Heart right ventricle (tissue), 16 donors: ENCODE results near the gene SLC17A9. TPM values are rescaled to one million over a fixed set of nuclear protein-coding genes. Genes with fewer than 3 reads are reported as not detected.

Experiments used
- ATAC-seq, 8 donors: fragments of 200-7000 bp; cut with Tn5 transposase; one replicate each; pipeline ENCODE4 v1.9.1; 2020; ENCODE audit warnings: mild to moderate bottlenecking in 8 of 8, moderate library complexity in 8 of 8, moderate number of reproducible peaks in 1 of 8
- DNase-seq, 2 donors: peaks; one replicate each; pipeline ENCODE4 v3.0.0-alpha.2; 2020
- H3K27ac ChIP-seq, 10 donors: fragments of 200-600 bp; sonication (generic) in 2 of 10; one replicate each; pipeline versions ENCODE4 v1.5.0 to v1.8.0; 2020 to 2022; ENCODE audit warnings: mild to moderate bottlenecking in 3 of 10
- H3K27me3 ChIP-seq, 7 donors: fragments of 200-600 bp; one replicate each; pipeline ENCODE4 v1.8.0; 2021 to 2022; ENCODE audit warnings: mild to moderate bottlenecking in 2 of 7
- H3K36me3 ChIP-seq, 9 donors: fragments of 200-600 bp; sonication (generic) in 1 of 9; one replicate each; pipeline versions ENCODE4 v1.5.0 to v1.8.0; 2020 to 2022; ENCODE audit warnings: mild to moderate bottlenecking in 2 of 9
- H3K4me1 ChIP-seq, 9 donors: fragments of 200-600 bp; sonication (generic) in 1 of 9; one replicate each; pipeline versions ENCODE4 v1.5.0 to v1.8.0; 2020 to 2022; ENCODE audit warnings: mild to moderate bottlenecking in 4 of 9
- H3K4me3 ChIP-seq, 10 donors: fragments of 200-600 bp; sonication (generic) in 2 of 10; one replicate each; pipeline versions ENCODE4 v1.5.0 to v1.8.0; 2020 to 2022; ENCODE audit warnings: mild to moderate bottlenecking in 7 of 10, moderate library complexity in 2 of 10
- H3K9me3 ChIP-seq, 11 donors: fragments of 200-600 bp in 10 of 11; sonication (generic) in 2 of 11; one replicate each; pipeline versions ENCODE4 v1.5.0 to v1.8.0; 2013 to 2022; ENCODE audit warnings: mild to moderate bottlenecking in 2 of 11, control low read depth in 1 of 11, moderate library complexity in 1 of 11
- WGBS, 2 donors: extraction: QIAGEN DNeasy Blood & Tissue Kit; methylation state at CpG; one replicate each; pipeline ENCODE4 v1.1.7; 2013; ENCODE audit warnings: inconsistent platforms in 1 of 2; 5-methylcytosine and 5-hydroxymethylcytosine counted together
- intact Hi-C, 10 donors: fragments of 100-400 bp; cut with DNase I; formaldehyde crosslinking; loops; one replicate each; pipeline versions ENCODE4 v1.11.1 to v1.14.2; 2022
- polyA plus RNA-seq, 2 donors: library from polyadenylated mRNA; stranded (reverse); fragments of 200-250 nt; gene quantifications; one replicate each; pipeline ENCODE4 v1.2.3, GENCODE V29; 2013
- total RNA-seq, 10 donors: library from RNA; stranded (reverse); fragmentation: NEBNext Ultra II Directional in 3 of 10; extraction: Animal tissue kit (Norgen Biotek cat#: 25700) in 3 of 10; gene quantifications; one replicate each; pipeline versions ENCODE4 v1.2.1 to v1.2.4, GENCODE V29; 2021 to 2023
- TF ChIP-seq, protein P1 (sequence below), 9 donors: fragments of 200-600 bp; sonication (generic) in 2 of 9; IDR thresholded peaks; one replicate each; pipeline versions ENCODE4 v1.5.0 to v1.8.0; 2021 to 2022; ENCODE audit warnings: antibody characterized with exemption in 9 of 9, mild to moderate bottlenecking in 5 of 9, moderate library complexity in 1 of 9
- donor health status: Arrhythmogenic right ventricular cardiomyopathy.
- donor health status: ischemic (EF 13 %, LVEDD 7.1; RV severe dilation, severe dysfunction).
- donor health status: healthy with polysubstance abuse.
- donor health status: DM: no; HTN: yes; CAD: no.
- donor health status: DM: no; HTN: no; CAD: no.
- donor health status: ischemic (EF 25% LVEDD 6.9; RV normal size, moderate dysfunction).
- donor health status: ischemic (EF 25% LVEDD 5.7; RV mildly dilated, moderate dysfunction).
- donor health status: healthy.
- donor health status: DM: yes; HTN: yes; CAD: no.
- donor health status: Ischemic cardiomyopathy.
- donor health status: ischemic (EF 35%, LVEDD 5.7; RV mildly dilated, moderate dysfunction).
- donor health status: nonischemic (EF 11% LVEDD 7.7; RV severe dilation, severe dysfunction).
- donor health status: DM: yes; HTN: yes; CAD: no.
- donor health status: PGD.
- donor health status: ischemic (EF 29% LVEDD 5.4; RV normal size, mild dysfunction).
- donor health status: nonischemic (EF 23%, LVEDD 6.1; RV moderate dilation, normal function).

Gene SLC17A9
- total and polyA plus RNA-seq, 12 donors: 0.19 to 8.3 (median 1.0) TPM

DNA sequence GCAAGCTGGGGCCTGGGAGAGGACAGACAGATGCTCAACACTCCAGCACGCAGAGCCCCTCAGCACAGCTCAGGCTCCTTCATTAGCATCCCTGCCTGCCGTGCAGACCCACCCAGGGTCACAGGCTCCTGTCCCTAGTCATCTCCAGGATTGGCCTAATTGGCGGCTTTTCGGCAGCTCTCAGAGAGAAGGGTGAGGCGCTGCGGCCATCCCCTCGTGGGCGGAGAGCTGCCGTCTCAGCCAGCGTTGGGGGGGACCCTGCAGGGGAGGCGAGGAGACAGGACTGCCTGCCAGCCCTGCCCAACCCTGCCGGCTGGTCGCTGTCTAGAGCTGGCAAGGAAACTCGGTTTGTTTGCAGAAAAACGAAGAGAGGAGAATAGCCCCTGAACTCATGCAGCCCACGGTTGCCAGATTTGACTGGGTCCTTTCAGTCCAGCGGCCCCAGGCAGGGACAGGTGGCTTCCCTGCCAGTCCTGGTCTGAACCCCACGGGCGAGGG lies 27.4 kb downstream of the SLC17A9 start:
- TF ChIP-seq, protein P1, sequence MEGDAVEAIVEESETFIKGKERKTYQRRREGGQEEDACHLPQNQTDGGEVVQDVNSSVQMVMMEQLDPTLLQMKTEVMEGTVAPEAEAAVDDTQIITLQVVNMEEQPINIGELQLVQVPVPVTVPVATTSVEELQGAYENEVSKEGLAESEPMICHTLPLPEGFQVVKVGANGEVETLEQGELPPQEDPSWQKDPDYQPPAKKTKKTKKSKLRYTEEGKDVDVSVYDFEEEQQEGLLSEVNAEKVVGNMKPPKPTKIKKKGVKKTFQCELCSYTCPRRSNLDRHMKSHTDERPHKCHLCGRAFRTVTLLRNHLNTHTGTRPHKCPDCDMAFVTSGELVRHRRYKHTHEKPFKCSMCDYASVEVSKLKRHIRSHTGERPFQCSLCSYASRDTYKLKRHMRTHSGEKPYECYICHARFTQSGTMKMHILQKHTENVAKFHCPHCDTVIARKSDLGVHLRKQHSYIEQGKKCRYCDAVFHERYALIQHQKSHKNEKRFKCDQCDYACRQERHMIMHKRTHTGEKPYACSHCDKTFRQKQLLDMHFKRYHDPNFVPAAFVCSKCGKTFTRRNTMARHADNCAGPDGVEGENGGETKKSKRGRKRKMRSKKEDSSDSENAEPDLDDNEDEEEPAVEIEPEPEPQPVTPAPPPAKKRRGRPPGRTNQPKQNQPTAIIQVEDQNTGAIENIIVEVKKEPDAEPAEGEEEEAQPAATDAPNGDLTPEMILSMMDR (IDR thresholded peaks at IDR 0.05): no peak
- H3K4me1 ChIP-seq: peaks cover 0 to 10% (median 0%) of the 10 kb centered on the region in 9 donors
- H3K27ac ChIP-seq: no peak overlapping the region
- no peak overlapping the region for H3K4me3 ChIP-seq
- intact Hi-C loops: no loop called here
- no peaks in the 10 kb centered on the region for H3K9me3 ChIP-seq
- WGBS, 2 donors: 36 to 40% methylated on average over 19 of the region's 19 CpGs
- H3K36me3 ChIP-seq: no peaks in the 10 kb centered on the region
- ATAC-seq: no peak
- H3K27me3 ChIP-seq: peaks cover 10 to 98% (median 93%) of the 10 kb centered on the region in 7 donors
- DNase-seq: no peak

DNA sequence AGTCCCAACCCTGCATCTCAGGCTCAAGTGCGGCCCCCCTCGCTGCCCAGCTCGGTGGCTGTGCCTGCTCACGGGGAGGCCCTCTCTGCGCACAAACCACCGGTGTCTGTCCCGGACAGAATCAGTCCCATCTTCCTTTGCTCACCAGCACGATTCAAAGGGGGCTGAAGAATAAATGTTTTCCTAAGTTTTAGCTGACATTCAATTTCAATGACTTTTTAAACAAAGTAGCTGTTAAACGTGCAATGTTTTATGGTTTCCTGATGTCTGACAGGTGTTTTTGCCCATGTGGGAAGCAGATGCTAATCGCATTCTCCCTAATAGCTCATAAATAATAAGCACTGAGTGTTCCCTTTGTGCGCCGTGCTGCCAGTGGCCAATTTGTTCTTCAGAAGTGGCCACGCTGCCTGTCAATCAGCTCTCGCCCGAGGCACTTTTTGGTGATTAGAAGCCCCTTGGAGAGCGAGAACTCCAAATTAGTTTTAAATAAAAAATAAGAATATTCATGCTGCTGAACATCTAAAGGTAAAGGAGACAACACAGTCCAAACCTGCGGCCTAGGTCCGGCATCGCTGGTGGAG lies 28.0 kb downstream of the SLC17A9 start:
- intact Hi-C loops: no loop called here
- H3K4me3 ChIP-seq: no peak overlapping the region
- TF ChIP-seq, protein P1 (IDR thresholded peaks at IDR 0.05): no peak
- no peak overlapping the region for H3K27ac ChIP-seq
- WGBS, 2 donors: 70 to 73% methylated on average over 19 of the region's 19 CpGs
- H3K27me3 ChIP-seq: peaks cover 10 to 97% (median 88%) of the 10 kb centered on the region in 7 donors
- H3K9me3 ChIP-seq: no peaks in the 10 kb centered on the region
- no peaks in the 10 kb centered on the region for H3K36me3 ChIP-seq
- H3K4me1 ChIP-seq: peaks cover 0 to 10% (median 0%) of the 10 kb centered on the region in 9 donors
- no peak for DNase-seq
- ATAC-seq: no peak

DNA sequence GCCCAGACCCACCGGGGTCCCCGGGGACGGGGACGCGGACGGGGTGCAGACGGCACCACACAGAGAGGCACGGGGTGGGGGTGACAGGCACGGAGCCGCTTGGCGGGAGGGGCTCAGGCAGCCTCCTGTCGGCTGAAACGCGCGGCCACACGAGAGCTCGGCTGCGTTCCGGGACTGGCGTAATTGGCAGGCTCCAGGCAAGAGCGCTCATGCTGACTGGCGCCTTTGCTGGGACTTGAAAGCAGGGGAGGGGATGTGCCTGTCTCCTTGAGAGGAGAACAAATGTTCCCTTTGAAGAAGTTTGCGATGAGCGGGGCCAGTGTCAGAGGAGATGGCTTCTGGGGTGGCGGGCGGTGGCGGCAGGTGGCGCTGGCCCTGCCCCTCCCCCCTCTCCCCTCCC lies 28.5 kb downstream of the SLC17A9 start:
- Histone ChIP-seq H3K27ac (no peak overlapping the region), H3K36me3 (no peaks in the 10 kb centered on the region), H3K27me3 (peaks cover 10 to 97% (median 84%) of the 10 kb centered on the region in 7 donors), H3K4me3 (no peak overlapping the region), H3K9me3 (no peaks in the 10 kb centered on the region), H3K4me1 (peaks cover 0 to 10% (median 0%) of the 10 kb centered on the region in 9 donors)
- no peak for DNase-seq
- no peak for ATAC-seq
- WGBS, 2 donors: 43 to 52% methylated on average over 28 of the region's 28 CpGs
- intact Hi-C loops: no loop called here
- TF ChIP-seq, protein P1 (IDR thresholded peaks at IDR 0.05): no peak

DNA sequence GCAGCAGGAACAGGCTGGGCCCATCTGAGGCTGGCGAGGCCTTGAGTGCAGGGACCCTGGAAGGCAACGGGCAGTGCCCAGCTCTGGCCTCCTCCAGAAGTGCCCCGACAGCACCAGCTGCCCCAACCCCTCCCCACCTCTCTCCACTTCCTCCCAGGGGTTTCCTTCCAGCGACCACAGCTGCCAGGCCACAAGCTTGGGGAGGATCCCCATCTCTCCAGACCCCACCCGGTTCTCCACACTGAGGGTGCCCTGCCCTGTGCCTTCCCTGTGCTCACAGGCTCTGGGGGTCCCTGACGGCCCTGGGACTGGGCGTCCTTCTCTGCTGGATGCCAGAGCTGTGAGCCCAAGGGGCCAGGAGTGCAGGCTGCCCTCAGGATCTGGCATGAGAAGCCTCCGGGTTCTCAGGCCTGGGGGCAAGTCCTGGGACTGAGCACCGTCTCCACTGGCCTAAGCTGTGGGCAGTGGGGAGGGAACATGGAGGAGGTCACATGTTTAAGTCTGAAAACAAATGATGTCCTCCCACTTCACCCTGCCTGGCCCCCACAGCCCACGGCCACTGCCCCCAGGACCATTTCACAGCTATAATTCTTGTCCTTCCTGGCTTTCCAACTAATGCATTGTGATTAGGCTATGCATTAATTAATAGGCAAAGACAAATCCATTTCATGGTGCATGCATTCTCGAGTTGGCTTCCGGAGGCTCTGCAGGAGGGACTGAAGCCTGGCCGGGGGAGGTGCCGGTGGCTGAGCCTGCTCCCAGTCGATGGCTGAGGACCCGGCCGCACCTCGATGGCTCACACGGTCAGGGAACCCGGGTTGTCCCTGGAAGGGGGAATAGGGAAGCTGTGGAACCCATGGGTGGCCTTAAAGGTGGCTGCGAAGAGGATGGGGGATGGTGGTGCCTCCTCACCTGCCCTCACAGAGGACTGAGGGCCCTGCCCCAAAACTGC lies 29.9 kb downstream of the SLC17A9 start:
- ATAC-seq (peak in 3 of 8 donors; percentile 6 to 38 (median 36)), DNase-seq (no peak)
- Histone ChIP-seq H3K27me3 (peaks cover 4 to 92% (median 76%) of the 10 kb centered on the region in 7 donors), H3K4me1 (peaks cover 0 to 10% (median 0%) of the 10 kb centered on the region in 9 donors), H3K9me3 (no peaks in the 10 kb centered on the region), H3K4me3 (no peak overlapping the region), H3K36me3 (no peaks in the 10 kb centered on the region), H3K27ac (no peak overlapping the region)
- intact Hi-C loops: no loop called here
- WGBS, 2 donors: 62 to 71% methylated on average over 20 to 21 of the region's 21 CpGs
- TF ChIP-seq, protein P1 (IDR thresholded peaks at IDR 0.05): no peak
